B cell (primary cell): Measurements from ENCODE around the gene KCNH1.

ENCODE experiments used
- CTCF ChIP-seq: fragments of 200-600 bp; IDR thresholded peaks from one replicate; pipeline ENCODE4 v1.8.0; 2022; ENCODE audit warnings: antibody characterized with exemption, mild to moderate bottlenecking
- EZH2 ChIP-seq: IDR thresholded peaks from 2 replicates; pipeline ENCODE4 v1.6.1; 2012; ENCODE audit warnings: borderline replicate concordance, low read depth, mild to moderate bottlenecking, moderate library complexity, low read length; ENCODE audit not compliant: insufficient read depth, poor library complexity, severe bottlenecking

- TF ChIP-seq CTCF (no peak), EZH2 (no peak)
Observed at GRCh38 chr1:210910020-210910575, 223.8 kb downstream of the KCNH1 start.
